Fibroblast of lung (primary cell): Measurements from ENCODE around the gene NOSTRIN.

Source experiments
- CTCF ChIP-seq, 2 donors: IDR thresholded peaks in 1 of 2; conservative IDR thresholded peaks in 1 of 2; 1 replicate in 1 of 2; 2 replicates in 1 of 2; pipeline ENCODE4 v1.5.1; 2011 to 2012; ENCODE audit warnings: low read length in 2 of 2, control low read depth in 1 of 2, inconsistent platforms in 1 of 2, low read depth in 1 of 2, mild to moderate bottlenecking in 1 of 2
- EZH2 ChIP-seq: IDR thresholded peaks from 2 replicates; pipeline ENCODE4 v1.5.1; 2012; ENCODE audit warnings: low read length, control low read depth, mild to moderate bottlenecking; ENCODE audit errors: missing control alignments

- TF ChIP-seq CTCF (conservative IDR thresholded peaks at IDR 0.05 in 1 of 2, IDR thresholded peaks at IDR 0.05 in 1 of 2; ENCODE audit: low read depth in 1 of 2, low read length in 2 of 2) (no peak), EZH2 (no peak)
Observed at GRCh38 chr2:168825126-168825525, 22.7 kb downstream of the NOSTRIN start.
